Astrocyte (in vitro differentiated cells and primary cell): ENCODE measurements around the gene DDR1. TPM values are rescaled to one million over a fixed set of nuclear protein-coding genes. Genes with fewer than 3 reads are reported as not detected.
A peak's percentile ranks its signal among the peaks of the same experiment; 100 is the strongest.

Experiments used
- DNase-seq: peaks from one replicate; pipeline ENCODE4 v3.0.0-alpha.2; 2010; ENCODE audit warnings: low read depth
- FAIRE-seq: peaks from 2 replicates; lab custom pipeline; 2011; peaks lifted over from hg19 to GRCh38; lab: Jason Lieb, UNC
- H2AFZ ChIP-seq: 2 replicates; pipeline ENCODE4 v1.6.0; 2012; ENCODE audit warnings: low read depth, low read length, inconsistent platforms
- H3K27ac ChIP-seq: 2 replicates; pipeline ENCODE4 v1.5.1; 2011; ENCODE audit warnings: low read depth, low read length, inconsistent platforms
- H3K27me3 ChIP-seq: 2 replicates; pipeline ENCODE4 v1.6.0; 2011; ENCODE audit warnings: low read length, inconsistent platforms; ENCODE audit not compliant: insufficient read depth
- H3K36me3 ChIP-seq: 2 replicates; pipeline ENCODE4 v1.5.1; 2011; ENCODE audit warnings: low read length, inconsistent platforms; ENCODE audit not compliant: insufficient read depth
- H3K4me1 ChIP-seq: 2 replicates; pipeline ENCODE4 v1.5.1; 2011; ENCODE audit warnings: low read length, inconsistent platforms; ENCODE audit not compliant: insufficient read depth
- H3K4me2 ChIP-seq: 2 replicates; pipeline ENCODE4 v1.6.0; 2012; ENCODE audit warnings: low read length, inconsistent platforms
- H3K4me3 ChIP-seq: 2 replicates; pipeline ENCODE4 v1.5.1; 2011; ENCODE audit warnings: low read depth, mild to moderate bottlenecking, low read length, inconsistent platforms; ENCODE audit not compliant: insufficient read depth
- H3K79me2 ChIP-seq: 2 replicates; pipeline ENCODE4 v1.6.0; 2012; ENCODE audit warnings: mild to moderate bottlenecking, low read length, inconsistent platforms; ENCODE audit not compliant: insufficient read depth
- H3K9ac ChIP-seq: 2 replicates; pipeline ENCODE4 v1.6.0; 2012; ENCODE audit warnings: mild to moderate bottlenecking, low read length, inconsistent platforms
- H3K9me3 ChIP-seq: 2 replicates; pipeline ENCODE4 v1.5.1; 2012; ENCODE audit warnings: low read depth, mild to moderate bottlenecking, low read length, inconsistent platforms; ENCODE audit not compliant: insufficient read depth
- H4K20me1 ChIP-seq: 2 replicates; pipeline ENCODE4 v1.6.0; 2012; ENCODE audit warnings: low read length, inconsistent platforms; ENCODE audit not compliant: insufficient read depth
- H3K27ac Mint-ChIP-seq: one replicate; pipeline ENCODE4 v1.8.0; 2021; ENCODE audit warnings: mild to moderate bottlenecking, mixed read lengths; ENCODE audit not compliant: unreplicated experiment
- H3K27me3 Mint-ChIP-seq: one replicate; pipeline ENCODE4 v1.8.0; 2021; ENCODE audit warnings: low read depth, mixed read lengths; ENCODE audit not compliant: unreplicated experiment
- H3K36me3 Mint-ChIP-seq: one replicate; pipeline ENCODE4 v1.8.0; 2021; ENCODE audit warnings: low read depth, mixed read lengths; ENCODE audit not compliant: unreplicated experiment
- H3K4me1 Mint-ChIP-seq: one replicate; pipeline ENCODE4 v1.8.0; 2021; ENCODE audit warnings: low read depth, mixed read lengths; ENCODE audit not compliant: unreplicated experiment
- H3K4me3 Mint-ChIP-seq: one replicate; pipeline ENCODE4 v1.8.0; 2021; ENCODE audit warnings: mild to moderate bottlenecking, moderate library complexity, mixed read lengths; ENCODE audit not compliant: unreplicated experiment
- H3K9me3 Mint-ChIP-seq: one replicate; pipeline ENCODE4 v1.8.0; 2021; ENCODE audit warnings: mild to moderate bottlenecking, mixed read lengths; ENCODE audit not compliant: unreplicated experiment
- CTCF ChIP-seq: IDR thresholded peaks from 2 replicates; pipeline ENCODE4 v1.5.1; 2011; ENCODE audit warnings: low read depth, mild to moderate bottlenecking, inconsistent platforms, low read length, moderate library complexity; ENCODE audit not compliant: insufficient read depth
- EZH2 ChIP-seq: IDR thresholded peaks from 2 replicates; pipeline ENCODE4 v1.6.1; 2012; ENCODE audit warnings: mild to moderate bottlenecking, low read length, inconsistent platforms; ENCODE audit not compliant: insufficient read depth
- total RNA-seq: library from RNA; stranded (reverse); gene quantifications from 2 replicates; pipeline ENCODE4 v1.2.1, GENCODE V29; 2021

Gene DDR1
- total RNA-seq, 1 donor from 2014 or later: 144 TPM

- peak overlapping the region; percentile 42 for H3K4me2 ChIP-seq
- DNase-seq (no peak), FAIRE-seq (no peak)
- H4K20me1 ChIP-seq: no peaks in the 10 kb centered on the region
- Mint-ChIP-seq H3K4me3 (peak overlapping the region; percentile 80), H3K36me3 (peaks cover 4% of the 10 kb centered on the region), H3K27ac (no peak overlapping the region), H3K4me1 (peaks cover 46% of the 10 kb centered on the region), H3K27me3 (no peaks in the 10 kb centered on the region), H3K9me3 (peaks cover 2% of the 10 kb centered on the region)
- no peaks in the 10 kb centered on the region for H3K9me3 ChIP-seq
- H3K9ac ChIP-seq: peak overlapping the region; percentile 8
- peaks cover 25% of the 10 kb centered on the region for H3K79me2 ChIP-seq
- no peaks in the 10 kb centered on the region for H3K36me3 ChIP-seq
- no peak overlapping the region for H3K27ac ChIP-seq
- no peak for TF ChIP-seq CTCF
- no peak for TF ChIP-seq EZH2
- no peaks in the 10 kb centered on the region for H3K27me3 ChIP-seq
- H3K4me3 ChIP-seq: no peak overlapping the region
- peak overlapping the region; percentile 23 for H2AFZ ChIP-seq
- H3K4me1 ChIP-seq: peaks cover 45% of the 10 kb centered on the region
Measured at GRCh38 chr6:30882204-30882758, 2.0 kb upstream of the DDR1 start.

GRCh38 chr6:30882759-30883684 is 1.3 kb upstream of the DDR1 start:
- Mint-ChIP-seq H3K36me3 (peaks cover 4% of the 10 kb centered on the region), H3K27ac (peak overlapping the region; percentile 71), H3K4me1 (peaks cover 44% of the 10 kb centered on the region), H3K27me3 (no peaks in the 10 kb centered on the region), H3K9me3 (no peaks in the 10 kb centered on the region), H3K4me3 (peak overlapping the region; percentile 80)
- H4K20me1 ChIP-seq: no peaks in the 10 kb centered on the region
- H3K4me3 ChIP-seq: no peak overlapping the region
- peaks cover 46% of the 10 kb centered on the region for H3K4me1 ChIP-seq
- H3K9ac ChIP-seq: peak overlapping the region; percentile 80
- no peaks in the 10 kb centered on the region for H3K9me3 ChIP-seq
- DNase-seq (no peak), FAIRE-seq (no peak)
- peak overlapping the region; percentile 94 for H3K4me2 ChIP-seq
- no peaks in the 10 kb centered on the region for H3K36me3 ChIP-seq
- H3K79me2 ChIP-seq: peaks cover 33% of the 10 kb centered on the region
- no peak for TF ChIP-seq EZH2
- no peak for TF ChIP-seq CTCF
- no peaks in the 10 kb centered on the region for H3K27me3 ChIP-seq
- no peak overlapping the region for H3K27ac ChIP-seq
- H2AFZ ChIP-seq: peak overlapping the region; percentile 23
